ENCODE results near the gene CCIN. TPM values are rescaled to one million over a fixed set of nuclear protein-coding genes. Genes with fewer than 3 reads are reported as not detected.
"Not testable (repeated sequence)": the region's sequence is repeated elsewhere in the genome, so short reads cannot be mapped to it uniquely, and the experiment has no call there.

CCIN gene
- total and polyA plus RNA-seq, 3 experiments from 2014 or later: 0.14 TPM; not detected in 2

GRCh38 chr9:36153746-36154145, 15.4 kb upstream of the CCIN start:
- no peaks in the 10 kb centered on the region for H3K9me3 ChIP-seq (ENCODE audit: low read length)
- CTCF ChIA-PET: interaction anchor here (5.5 to 8.7 kb wide), 2 partner anchors 13 to 51 kb away, joined by 26 to 58 read pairs; no protein-coding TSS in a partner anchor
- H3K27ac Mint-ChIP-seq: peak overlapping the region; percentile 32 to 99 (median 90)

GRCh38 chr9:36154331-36154952, 14.7 kb upstream of the CCIN start:
- no peak overlapping the region for H3K27ac ChIP-seq (ENCODE audit: low read depth, low read length)
- H3K27me3 ChIP-seq (ENCODE audit: insufficient read depth, low read length, poor library complexity, severe bottlenecking): no peaks in the 10 kb centered on the region
- H3K36me3 ChIP-seq (ENCODE audit: insufficient read depth, low read length): no peaks in the 10 kb centered on the region
- Mint-ChIP-seq H3K36me3 (peaks cover 20 to 42% (median 20%) of the 10 kb centered on the region in 3 donors), H3K4me1 (peaks cover 48 to 52% (median 49%) of the 10 kb centered on the region in 3 donors), H3K9me3 (no peaks in the 10 kb centered on the region), H3K27me3 (no peaks in the 10 kb centered on the region), H3K4me3 (peak overlapping the region in 2 of 7 donors; percentile 8 to 40), H3K27ac (peak overlapping the region; percentile 52 to 97 (median 85))
- H3K4me3 ChIP-seq (ENCODE audit: low read length): no peak overlapping the region
- ChIA-PET POLR2A (interaction anchor here (0.6 kb wide), 1 partner anchor 90 kb away, joined by 7 read pairs; no protein-coding TSS in a partner anchor), CTCF (interaction anchor here (1.2 to 8.7 kb wide), 3 partner anchors 12 to 52 kb away, joined by 4 to 58 read pairs (median 26); partner anchors contain the start of gene CLTA)
- peak in 1 of 5 donors; percentile 23 for DNase-seq
- H3K4me1 ChIP-seq (ENCODE audit: insufficient read depth, low read length): peaks cover 46% of the 10 kb centered on the region
- H3K9me3 ChIP-seq (ENCODE audit: low read length): no peaks in the 10 kb centered on the region

More at GRCh38 chr9:36153746-36154145, 15.4 kb upstream of the CCIN start:
- no peaks in the 10 kb centered on the region for H3K9me3 Mint-ChIP-seq
- H3K27me3 ChIP-seq (ENCODE audit: insufficient read depth, low read length, poor library complexity, severe bottlenecking): no peaks in the 10 kb centered on the region
- peaks cover 53 to 58% (median 53%) of the 10 kb centered on the region in 3 donors for H3K4me1 Mint-ChIP-seq
- POLR2A ChIA-PET: no interaction called here
- H3K4me3 ChIP-seq (ENCODE audit: low read length): no peak overlapping the region
- H3K36me3 ChIP-seq (ENCODE audit: insufficient read depth, low read length): no peaks in the 10 kb centered on the region
- peaks cover 53% of the 10 kb centered on the region for H3K4me1 ChIP-seq (ENCODE audit: insufficient read depth, low read length)
- no peak overlapping the region for H3K27ac ChIP-seq (ENCODE audit: low read depth, low read length)
- H3K36me3 Mint-ChIP-seq: peaks cover 16 to 36% (median 20%) of the 10 kb centered on the region in 3 donors
- DNase-seq: peak in 1 of 5 donors; percentile 26
- no peaks in the 10 kb centered on the region for H3K27me3 Mint-ChIP-seq
- H3K4me3 Mint-ChIP-seq: peak overlapping the region in 1 of 7 donors; percentile 12

- H3K4me1 ChIP-seq (ENCODE audit: insufficient read depth, low read length): peaks cover 30% of the 10 kb centered on the region
- no peaks in the 10 kb centered on the region for H3K27me3 ChIP-seq (ENCODE audit: insufficient read depth, low read length, poor library complexity, severe bottlenecking)
- Mint-ChIP-seq H3K27ac (no peak overlapping the region), H3K27me3 (no peaks in the 10 kb centered on the region), H3K36me3 (peaks cover 17 to 46% (median 24%) of the 10 kb centered on the region in 3 donors), H3K9me3 (no peaks in the 10 kb centered on the region), H3K4me3 (no peak overlapping the region), H3K4me1 (peaks cover 35 to 38% (median 36%) of the 10 kb centered on the region in 3 donors)
- CTCF ChIA-PET: interaction anchor here (5.5 to 8.7 kb wide), 2 partner anchors 11 to 54 kb away, joined by 26 to 58 read pairs; no protein-coding TSS in a partner anchor
- H3K36me3 ChIP-seq (ENCODE audit: insufficient read depth, low read length): no peaks in the 10 kb centered on the region
- no peaks in the 10 kb centered on the region for H3K9me3 ChIP-seq (ENCODE audit: low read length)
- no peak overlapping the region for H3K27ac ChIP-seq (ENCODE audit: low read depth, low read length)
- DNase-seq: peak in 1 of 5 donors; percentile 30
- H3K4me3 ChIP-seq (ENCODE audit: low read length): no peak overlapping the region
- POLR2A ChIA-PET: no interaction called here
These were observed 13.1 kb upstream of the CCIN start for GRCh38 chr9:36156116-36156515.

GRCh38 chr9:36158122-36158521, 11.1 kb upstream of the CCIN start:
- POLR2A ChIA-PET: no interaction called here
- no peak for DNase-seq
- peaks cover 17 to 26% (median 22%) of the 10 kb centered on the region in 3 donors for H3K4me1 Mint-ChIP-seq
- H3K36me3 Mint-ChIP-seq: peaks cover 9 to 60% (median 23%) of the 10 kb centered on the region in 3 donors
- Histone ChIP-seq H3K36me3 (ENCODE audit: insufficient read depth, low read length) (no peaks in the 10 kb centered on the region), H3K27ac (ENCODE audit: low read depth, low read length) (no peak overlapping the region), H3K4me3 (ENCODE audit: low read length) (no peak overlapping the region), H3K4me1 (ENCODE audit: insufficient read depth, low read length) (peaks cover 10% of the 10 kb centered on the region), H3K9me3 (ENCODE audit: low read length) (no peaks in the 10 kb centered on the region), H3K27me3 (ENCODE audit: insufficient read depth, low read length, poor library complexity, severe bottlenecking) (no peaks in the 10 kb centered on the region)
- no peaks in the 10 kb centered on the region for H3K9me3 Mint-ChIP-seq
- CTCF ChIA-PET: interaction anchor here (0.8 to 8.7 kb wide), 3 partner anchors 9 to 56 kb away, joined by 3 to 58 read pairs (median 5); no protein-coding TSS in a partner anchor
- H3K27me3 Mint-ChIP-seq: peaks cover 0 to 2% of the 10 kb centered on the region in 2 donors
- H3K4me3 Mint-ChIP-seq: no peak overlapping the region
- H3K27ac Mint-ChIP-seq: peak overlapping the region in 3 of 8 donors; percentile 12 to 23 (median 14)

GRCh38 chr9:36158917-36159316, 10.3 kb upstream of the CCIN start:
- no peaks in the 10 kb centered on the region for H3K9me3 Mint-ChIP-seq
- no peak overlapping the region for H3K4me3 Mint-ChIP-seq
- no peaks in the 10 kb centered on the region for H3K27me3 ChIP-seq (ENCODE audit: insufficient read depth, low read length, poor library complexity, severe bottlenecking)
- H3K36me3 ChIP-seq (ENCODE audit: insufficient read depth, low read length): no peaks in the 10 kb centered on the region
- peaks cover 9 to 57% (median 23%) of the 10 kb centered on the region in 3 donors for H3K36me3 Mint-ChIP-seq
- H3K27ac ChIP-seq (ENCODE audit: low read depth, low read length): no peak overlapping the region
- peaks cover 10 to 20% (median 15%) of the 10 kb centered on the region in 3 donors for H3K4me1 Mint-ChIP-seq
- DNase-seq: no peak
- peaks cover 7% of the 10 kb centered on the region for H3K4me1 ChIP-seq (ENCODE audit: insufficient read depth, low read length)
- ChIA-PET POLR2A (interaction anchor here (0.6 kb wide), 1 partner anchor 43 kb away, joined by 9 read pairs; no protein-coding TSS in a partner anchor), CTCF (interaction anchor here (2.1 to 8.7 kb wide), 2 partner anchors 8 to 56 kb away, joined by 9 to 58 read pairs; no protein-coding TSS in a partner anchor)
- H3K9me3 ChIP-seq (ENCODE audit: low read length): no peaks in the 10 kb centered on the region
- no peak overlapping the region for H3K4me3 ChIP-seq (ENCODE audit: low read length)
- peaks cover 0 to 2% of the 10 kb centered on the region in 2 donors for H3K27me3 Mint-ChIP-seq
- peak overlapping the region in 4 of 8 donors; percentile 12 to 95 (median 50) for H3K27ac Mint-ChIP-seq

GRCh38 chr9:36159509-36159908, 9.7 kb upstream of the CCIN start:
- H3K27ac ChIP-seq (ENCODE audit: low read depth, low read length): not testable (repeated sequence)

GRCh38 chr9:36160126-36160525, 9.1 kb upstream of the CCIN start:
- not testable (repeated sequence) for H3K4me3 Mint-ChIP-seq

More at GRCh38 chr9:36159509-36159908, 9.7 kb upstream of the CCIN start:
- not testable (repeated sequence) for H3K4me3 Mint-ChIP-seq; H3K36me3 ChIP-seq (ENCODE audit: insufficient read depth, low read length); H3K4me1 ChIP-seq (ENCODE audit: insufficient read depth, low read length); H3K27me3 ChIP-seq (ENCODE audit: insufficient read depth, low read length, poor library complexity, severe bottlenecking); H3K27me3 Mint-ChIP-seq; H3K9me3 Mint-ChIP-seq; H3K9me3 ChIP-seq (ENCODE audit: low read length); H3K4me3 ChIP-seq (ENCODE audit: low read length); DNase-seq
- ChIA-PET CTCF (interaction anchor here (2.1 kb wide), 1 partner anchor 56 kb away, joined by 9 read pairs; no protein-coding TSS in a partner anchor), POLR2A (interaction anchor here (0.6 kb wide), 1 partner anchor 44 kb away, joined by 9 read pairs; no protein-coding TSS in a partner anchor)
- peaks cover 9 to 51% (median 20%) of the 10 kb centered on the region in 3 donors for H3K36me3 Mint-ChIP-seq
- H3K4me1 Mint-ChIP-seq: peaks cover 5 to 16% (median 9%) of the 10 kb centered on the region in 3 donors
- H3K27ac Mint-ChIP-seq: peak overlapping the region in 1 of 8 donors; percentile 53

More at GRCh38 chr9:36160126-36160525, 9.1 kb upstream of the CCIN start:
- CTCF ChIA-PET: interaction anchor here (0.7 to 2.1 kb wide), 2 partner anchors 11 to 57 kb away, joined by 3 to 9 read pairs; no protein-coding TSS in a partner anchor
- H3K9me3 ChIP-seq (ENCODE audit: low read length); H3K9me3 Mint-ChIP-seq; H3K4me1 ChIP-seq (ENCODE audit: insufficient read depth, low read length); H3K27ac ChIP-seq (ENCODE audit: low read depth, low read length); H3K36me3 ChIP-seq (ENCODE audit: insufficient read depth, low read length); DNase-seq; H3K27me3 Mint-ChIP-seq; H3K27me3 ChIP-seq (ENCODE audit: insufficient read depth, low read length, poor library complexity, severe bottlenecking); POLR2A ChIA-PET; H3K4me3 ChIP-seq (ENCODE audit: low read length): not testable (repeated sequence)
- peak overlapping the region in 4 of 8 donors; percentile 14 to 81 (median 44) for H3K27ac Mint-ChIP-seq
- peaks cover 9 to 46% (median 20%) of the 10 kb centered on the region in 3 donors for H3K36me3 Mint-ChIP-seq
- H3K4me1 Mint-ChIP-seq: peaks cover 7 to 16% (median 9%) of the 10 kb centered on the region in 3 donors

Measured in CD8-positive, alpha-beta memory T cell (primary cell).